HG03354 (cell line): ENCODE measurements around the gene HS3ST3A1.

Experiments
- ATAC-seq: cut with Tn5 transposase; IDR thresholded peaks from one replicate; pipeline ENCODE4 v1.9.1; 2021; ENCODE audit warnings: mild to moderate bottlenecking; ENCODE audit not compliant: unreplicated experiment, poor library complexity, severe bottlenecking

The HS3ST3A1 gene

DNA sequence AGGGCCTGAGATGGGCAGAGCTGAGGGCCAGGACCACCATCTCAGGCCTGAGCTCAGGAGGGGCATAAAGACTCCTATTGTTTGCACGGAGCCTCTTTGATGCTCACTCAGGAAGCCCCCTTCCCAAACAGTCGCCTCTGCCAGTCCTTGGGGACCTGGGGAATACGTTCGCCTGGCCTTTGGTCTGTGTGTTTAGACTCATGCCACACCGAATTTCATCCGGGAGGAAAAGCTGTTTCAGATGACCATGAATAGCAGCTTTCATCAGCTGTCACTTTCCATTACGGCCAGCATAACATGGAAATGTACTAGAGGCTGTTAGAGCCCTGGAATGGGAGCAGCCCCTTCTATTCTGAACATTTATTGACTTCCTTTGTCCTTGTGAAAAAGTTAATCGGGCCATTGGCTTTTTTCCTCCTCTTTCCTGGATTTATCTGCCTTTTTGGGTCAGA lies 139.0 kb downstream of the HS3ST3A1 start:
- ATAC-seq, result no peak

DNA sequence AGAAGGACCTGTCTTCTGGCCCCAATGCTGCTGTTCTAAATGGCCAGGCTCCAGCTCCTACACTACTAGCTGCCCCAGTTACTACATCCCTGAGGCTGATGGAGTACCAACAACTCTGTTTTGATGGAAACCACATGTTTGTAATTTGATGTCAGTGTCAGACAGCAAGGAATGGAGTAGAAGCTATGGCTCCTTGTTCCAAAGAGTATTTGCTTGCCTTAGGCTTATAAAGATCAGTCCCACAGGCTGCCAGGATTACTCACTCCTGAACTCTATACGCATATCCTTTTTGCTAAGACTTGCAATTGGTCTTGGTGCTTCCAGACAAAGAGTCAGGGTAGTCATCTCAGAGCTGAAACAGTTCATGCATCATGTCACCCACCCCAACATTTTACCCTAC lies 139.6 kb downstream of the HS3ST3A1 start:
- ATAC-seq, result no peak

DNA sequence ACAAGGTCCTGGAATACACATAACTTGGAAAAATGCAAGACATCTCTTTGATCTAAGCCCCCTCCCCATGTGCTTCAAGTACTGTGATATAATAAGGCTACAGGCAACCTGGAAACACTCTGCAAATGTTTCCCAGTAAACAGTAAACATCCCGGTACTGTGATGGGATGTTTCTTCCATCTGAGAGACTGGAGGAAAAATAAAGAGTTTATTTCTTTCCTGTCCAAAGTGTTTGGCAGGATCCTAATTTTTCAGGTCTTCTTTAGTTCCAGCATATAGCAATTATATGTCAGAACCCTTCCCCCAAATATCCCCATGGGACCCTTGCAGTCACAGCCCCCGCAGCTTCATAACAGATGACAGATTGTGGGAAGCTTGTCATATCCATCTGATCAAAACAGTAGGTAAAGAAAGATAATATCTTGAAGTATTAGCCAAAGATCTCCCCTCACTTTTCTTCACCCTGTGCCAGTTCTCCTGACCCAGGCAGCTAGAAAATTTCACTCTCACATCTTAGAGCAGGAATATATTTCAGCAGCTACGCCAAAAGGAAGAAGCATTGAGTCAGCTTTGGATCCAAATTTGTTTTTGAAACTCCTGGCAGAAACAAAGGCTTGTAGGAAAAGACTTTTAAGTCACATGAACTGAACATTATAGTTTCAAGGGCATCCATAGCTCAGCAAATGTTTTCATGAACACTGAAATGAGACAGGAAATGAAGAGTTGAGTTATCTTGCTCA lies 141.3 kb downstream of the HS3ST3A1 start:
- ATAC-seq, result no peak

DNA sequence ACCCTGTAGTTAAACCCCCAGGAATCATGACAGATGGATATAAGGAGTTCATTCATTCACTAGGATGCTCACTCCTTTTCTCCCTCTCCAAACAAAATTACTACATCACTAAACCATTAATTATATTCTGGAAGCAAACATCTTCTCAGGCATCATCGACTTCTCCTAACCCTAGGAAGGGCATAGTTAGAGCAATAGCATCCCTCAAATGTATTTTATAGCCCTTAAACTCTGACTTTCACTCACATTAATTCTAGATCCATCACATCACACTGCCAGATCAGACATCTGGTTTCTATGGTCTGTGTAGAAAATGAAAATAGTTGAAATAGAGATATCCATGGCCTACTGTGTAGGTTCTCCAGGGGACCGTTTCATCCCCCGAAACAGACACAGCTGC lies 143.9 kb downstream of the HS3ST3A1 start:
- no peak for ATAC-seq
